HG02852 (cell line): ENCODE results near the gene CYB5B.

Source experiments
- ATAC-seq: cut with Tn5 transposase; IDR thresholded peaks from one replicate; pipeline ENCODE4 v1.9.1; 2021; ENCODE audit warnings: mild to moderate bottlenecking, moderate library complexity; ENCODE audit not compliant: unreplicated experiment

The CYB5B gene

GRCh38 chr16:69514356-69514755, 89.9 kb downstream of the CYB5B start:
- no peak for ATAC-seq
